ENCODE measurements around the gene DNAJB4.

- no peak for TF ChIP-seq POLR2A (IDR thresholded peaks at IDR 0.05)
- no peak for TF ChIP-seq CTCF (IDR thresholded peaks at IDR 0.05)
Measured at GRCh38 chr1:78003070-78003746, 1.5 kb upstream of the DNAJB4 start.
